GM12891 (cell line): ENCODE data around the gene AFG3L2.

ENCODE experiments used
- PAX5 ChIP-seq: IDR thresholded peaks from 2 replicates; pipeline ENCODE4 v1.6.1; 2011; ENCODE audit warnings: low read length, moderate library complexity, mild to moderate bottlenecking; ENCODE audit not compliant: insufficient read depth, severe bottlenecking
- POLR2A ChIP-seq: IDR thresholded peaks from 2 replicates; pipeline ENCODE4 v1.6.1; 2011; ENCODE audit warnings: low read depth, low read length, control low read depth
- POLR2AphosphoS5 ChIP-seq: IDR thresholded peaks from 2 replicates; pipeline ENCODE4 v1.6.1; 2011; ENCODE audit warnings: low read depth, low read length, control low read depth
- POU2F2 ChIP-seq: IDR thresholded peaks from 2 replicates; pipeline ENCODE4 v1.6.1; 2011; ENCODE audit warnings: low read depth, mild to moderate bottlenecking, control low read depth, low read length, moderate library complexity
- SPI1 ChIP-seq: IDR thresholded peaks from 2 replicates; pipeline ENCODE4 v1.6.1; 2011; ENCODE audit warnings: low read depth, low read length, control low read depth
- TAF1 ChIP-seq: IDR thresholded peaks from 2 replicates; pipeline ENCODE4 v1.6.1; 2011; ENCODE audit warnings: low read depth, low read length, control low read depth

DNA sequence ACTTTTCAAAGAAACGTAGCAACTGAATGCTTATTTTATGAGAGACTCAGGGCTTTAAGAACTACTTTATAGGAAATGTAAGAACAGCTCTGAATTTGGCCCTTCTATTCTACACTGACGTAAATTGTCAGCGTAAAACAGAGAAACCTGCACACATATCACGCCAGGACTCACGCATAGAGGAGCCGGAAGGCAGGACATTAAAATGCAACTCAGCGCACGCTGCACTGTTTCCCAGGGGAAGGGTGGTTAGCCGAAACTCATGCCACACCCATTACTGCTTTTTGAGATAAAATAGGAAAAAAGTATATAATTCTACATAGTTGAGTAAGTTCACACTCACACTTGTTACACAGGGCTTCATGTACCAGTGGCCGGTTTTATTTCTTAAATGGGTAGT, 61.5 kb downstream of the AFG3L2 start:
- TF ChIP-seq SPI1 (no peak), POLR2A (no peak), TAF1 (no peak), POLR2AphosphoS5 (no peak), POU2F2 (no peak), PAX5 (no peak)
